ENCODE data around the gene ACAP3. TPM values are rescaled to one million over a fixed set of nuclear protein-coding genes. Genes with fewer than 3 reads are reported as not detected.

Gene ACAP3
- total RNA-seq, 3 donors from 2014 or later: 42.1 to 76.9 (median 44.8) TPM

DNA sequence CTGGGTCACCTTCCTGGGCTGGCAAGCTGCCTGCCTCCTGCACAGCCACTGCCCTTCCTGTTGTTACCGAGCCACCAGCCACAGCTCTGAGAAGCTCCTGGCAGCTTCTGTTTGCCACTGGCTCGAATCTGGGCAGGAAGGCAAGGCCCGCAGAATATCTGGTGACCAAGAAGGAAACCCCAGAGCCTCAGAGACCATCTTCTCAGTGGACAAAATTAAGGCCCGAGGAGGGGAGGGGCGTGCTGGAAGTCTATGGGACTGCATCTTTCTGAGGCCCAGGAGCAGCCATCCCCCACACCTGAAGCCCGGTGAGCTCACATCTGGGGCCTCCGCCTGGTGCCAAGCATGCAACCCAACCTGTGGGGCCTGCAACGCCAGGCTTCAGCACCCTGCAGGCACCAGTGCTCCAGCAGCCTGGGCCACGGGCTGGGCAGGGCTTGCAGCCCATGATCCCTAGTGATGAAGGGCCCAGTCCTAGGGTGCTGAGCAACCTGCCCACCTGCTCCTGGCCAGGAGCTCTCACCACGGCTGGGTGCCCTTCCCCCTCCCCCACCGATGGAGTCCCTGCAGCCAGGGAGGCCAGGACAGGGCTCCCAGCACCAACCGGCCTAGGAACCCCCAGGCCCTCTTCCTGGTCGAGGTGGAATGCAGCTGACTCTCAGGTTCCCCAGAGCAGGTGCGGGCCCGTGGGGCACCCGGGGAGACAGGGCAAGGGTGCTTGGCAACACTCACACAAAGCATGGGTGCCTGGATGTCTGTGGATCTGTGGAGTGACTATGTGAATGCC, 17.8 kb upstream of the ACAP3 start:
- DNase-seq (peak in 2 of 3 donors; percentile 70 to 77), ATAC-seq (peak; percentile 65)
- intact Hi-C loops (cut with DNase I, micrococcal nuclease): no loop called here
- TF ChIP-seq, protein P1, sequence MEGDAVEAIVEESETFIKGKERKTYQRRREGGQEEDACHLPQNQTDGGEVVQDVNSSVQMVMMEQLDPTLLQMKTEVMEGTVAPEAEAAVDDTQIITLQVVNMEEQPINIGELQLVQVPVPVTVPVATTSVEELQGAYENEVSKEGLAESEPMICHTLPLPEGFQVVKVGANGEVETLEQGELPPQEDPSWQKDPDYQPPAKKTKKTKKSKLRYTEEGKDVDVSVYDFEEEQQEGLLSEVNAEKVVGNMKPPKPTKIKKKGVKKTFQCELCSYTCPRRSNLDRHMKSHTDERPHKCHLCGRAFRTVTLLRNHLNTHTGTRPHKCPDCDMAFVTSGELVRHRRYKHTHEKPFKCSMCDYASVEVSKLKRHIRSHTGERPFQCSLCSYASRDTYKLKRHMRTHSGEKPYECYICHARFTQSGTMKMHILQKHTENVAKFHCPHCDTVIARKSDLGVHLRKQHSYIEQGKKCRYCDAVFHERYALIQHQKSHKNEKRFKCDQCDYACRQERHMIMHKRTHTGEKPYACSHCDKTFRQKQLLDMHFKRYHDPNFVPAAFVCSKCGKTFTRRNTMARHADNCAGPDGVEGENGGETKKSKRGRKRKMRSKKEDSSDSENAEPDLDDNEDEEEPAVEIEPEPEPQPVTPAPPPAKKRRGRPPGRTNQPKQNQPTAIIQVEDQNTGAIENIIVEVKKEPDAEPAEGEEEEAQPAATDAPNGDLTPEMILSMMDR (IDR thresholded peaks at IDR 0.05): no peak
- Histone ChIP-seq H3K4me3 (peak overlapping the region; percentile 84), H3K4me1 (ENCODE audit: low read depth) (peaks cover 23% of the 10 kb centered on the region), H3K9me3 (no peaks in the 10 kb centered on the region), H3K36me3 (ENCODE audit: low read depth) (peaks cover 3% of the 10 kb centered on the region)

DNA sequence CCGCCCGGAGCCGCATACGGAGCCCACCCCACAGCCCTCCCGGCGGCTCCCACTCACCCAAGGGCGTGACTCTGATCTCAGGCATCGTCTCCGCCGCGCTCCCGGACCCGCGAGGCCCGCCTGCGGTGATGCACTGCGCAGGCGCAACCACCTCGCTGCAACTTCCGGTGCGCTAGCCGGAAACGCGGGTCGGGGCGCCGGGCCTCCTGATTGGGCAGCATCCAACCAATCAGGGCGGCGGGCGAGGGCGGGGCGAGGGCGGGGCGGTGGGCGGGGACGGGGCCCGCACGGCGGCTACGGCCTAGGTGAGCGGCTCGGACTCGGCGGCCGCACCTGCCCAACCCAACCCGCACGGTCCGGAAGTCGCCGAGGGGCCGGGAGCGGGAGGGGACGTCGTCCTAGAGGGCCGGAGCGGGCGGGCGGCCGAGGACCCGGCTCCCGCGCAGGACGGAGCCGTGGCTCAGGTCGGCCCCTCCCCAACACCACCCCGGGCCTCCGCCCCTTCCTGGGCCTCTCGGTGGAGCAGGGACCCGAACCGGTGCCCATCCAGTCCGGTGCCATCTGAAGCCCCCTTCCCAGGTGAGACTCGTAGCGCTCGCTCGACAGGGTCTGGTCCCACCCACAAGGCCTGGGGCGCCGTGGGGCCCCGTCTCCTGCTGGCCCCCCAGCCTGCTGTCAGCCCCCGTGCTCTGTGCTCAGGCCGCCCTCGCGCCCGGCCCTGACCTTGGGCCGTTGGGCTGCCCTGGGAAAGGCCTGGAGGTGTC, 17.0 kb upstream of the ACAP3 start, which contains the start of the genes CPTP and INTS11:
Gene CPTP, plus strand, starts transcription at position 279 of the 764 bp plus-strand sequence. CDS start 2,109 bp downstream, outside the sequence.
Gene INTS11, minus strand, starts transcription at position 137 of the 764 bp plus-strand sequence. Its CDS starts 52 bp downstream, at position 85.
- intact Hi-C loops (cut with DNase I, micrococcal nuclease): no loop called here
- Histone ChIP-seq H3K4me1 (ENCODE audit: low read depth) (peaks cover 23% of the 10 kb centered on the region), H3K9me3 (no peaks in the 10 kb centered on the region), H3K36me3 (ENCODE audit: low read depth) (peaks cover 3% of the 10 kb centered on the region), H3K4me3 (peak within 1 kb of the TSS; percentile 84)
- DNase-seq (peak; percentile 93 to 97 (median 96)), ATAC-seq (peak; percentile 91)
- TF ChIP-seq, protein P1 (IDR thresholded peaks at IDR 0.05): no peak

DNA sequence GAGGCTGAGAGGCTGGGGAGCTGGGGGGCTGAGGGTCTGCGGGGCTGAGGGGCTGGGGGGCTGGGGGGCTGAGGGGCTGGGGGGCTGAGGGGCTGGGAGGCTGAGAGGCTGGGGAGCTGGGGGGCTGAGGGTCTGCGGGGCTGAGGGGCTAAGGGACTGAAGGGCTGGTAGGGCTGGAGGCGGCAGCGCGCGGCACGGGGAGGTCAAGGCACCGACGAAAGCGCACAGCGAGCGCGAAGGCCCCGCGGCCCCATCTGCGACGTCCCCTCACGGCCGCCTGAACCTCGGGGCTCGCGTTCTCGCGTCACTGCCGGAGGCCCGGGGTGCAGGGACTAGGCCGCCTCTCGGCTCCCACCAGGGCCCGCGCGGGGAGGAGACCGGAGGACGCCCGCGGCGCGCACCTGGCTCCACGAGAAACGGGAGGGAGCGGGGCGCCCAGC, 16.4 kb upstream of the ACAP3 start:
- ATAC-seq (peak; percentile 15), DNase-seq (no peak)
- Histone ChIP-seq H3K9me3 (no peaks in the 10 kb centered on the region), H3K36me3 (ENCODE audit: low read depth) (peaks cover 3% of the 10 kb centered on the region), H3K4me3 (peak overlapping the region; percentile 84), H3K4me1 (ENCODE audit: low read depth) (peaks cover 23% of the 10 kb centered on the region)
- intact Hi-C loops (cut with DNase I, micrococcal nuclease): no loop called here
- TF ChIP-seq, protein P1 (IDR thresholded peaks at IDR 0.05): no peak

DNA sequence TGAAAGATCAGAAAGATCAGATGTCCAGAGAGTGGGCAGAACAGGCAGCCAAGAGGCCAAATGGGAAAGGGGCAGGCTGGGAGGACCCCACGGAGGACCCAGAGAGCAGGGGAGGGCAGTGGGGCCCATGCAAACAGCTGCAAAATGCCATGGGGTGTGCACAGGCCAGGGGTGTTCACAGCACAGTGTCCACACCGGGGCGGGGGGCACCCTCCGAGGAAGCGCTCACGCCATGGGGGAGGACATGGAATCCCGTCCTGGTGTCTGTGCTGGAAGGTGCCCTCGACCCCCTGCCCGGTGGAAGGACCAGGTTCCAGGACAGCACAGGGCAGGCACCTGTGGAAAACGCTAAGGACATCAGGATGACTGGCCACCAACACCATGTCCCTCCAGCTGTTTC, 15.2 kb upstream of the ACAP3 start:
- Histone ChIP-seq H3K4me1 (ENCODE audit: low read depth) (peaks cover 23% of the 10 kb centered on the region), H3K9me3 (no peaks in the 10 kb centered on the region), H3K36me3 (ENCODE audit: low read depth) (peaks cover 3% of the 10 kb centered on the region), H3K4me3 (no peak overlapping the region)
- TF ChIP-seq, protein P1 (IDR thresholded peaks at IDR 0.05): no peak
- no peak for DNase-seq
- intact Hi-C loops (cut with DNase I, micrococcal nuclease): no loop called here
- ATAC-seq: no peak

DNA sequence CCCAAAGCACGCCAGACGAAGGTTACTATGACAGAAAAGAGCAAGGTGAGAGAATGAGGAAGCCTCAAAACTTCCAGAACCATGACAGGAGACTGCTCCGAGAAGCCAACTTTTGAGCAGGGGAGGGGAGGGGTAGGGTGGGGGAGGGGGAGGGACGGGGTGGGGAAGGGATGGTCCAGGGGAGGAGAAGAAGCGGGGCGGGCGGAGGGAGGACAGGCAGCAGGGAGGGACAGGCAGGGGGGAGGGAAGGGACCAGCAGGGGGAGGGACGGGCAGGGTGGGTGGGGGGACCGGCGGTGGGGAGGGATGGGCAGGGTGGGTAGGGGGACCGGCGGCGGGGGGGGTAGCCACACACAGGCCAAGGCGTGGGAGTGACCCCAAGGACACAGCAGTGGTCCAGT, 14.7 kb upstream of the ACAP3 start:
- no peak for ATAC-seq
- peaks cover 3% of the 10 kb centered on the region for H3K36me3 ChIP-seq (ENCODE audit: low read depth)
- intact Hi-C loops (cut with DNase I, micrococcal nuclease): no loop called here
- DNase-seq: no peak
- no peak overlapping the region for H3K4me3 ChIP-seq
- TF ChIP-seq, protein P1 (IDR thresholded peaks at IDR 0.05): no peak
- H3K4me1 ChIP-seq (ENCODE audit: low read depth): peaks cover 23% of the 10 kb centered on the region
- no peaks in the 10 kb centered on the region for H3K9me3 ChIP-seq

Measured in mucosa of descending colon (tissue), 3 donors.